ENCODE data around the gene BAZ1B.
A peak's percentile ranks its signal among the peaks of the same experiment; 100 is the strongest.
"Not testable (repeated sequence)": the region's sequence is repeated elsewhere in the genome, so short reads cannot be mapped to it uniquely, and the experiment has no call there.

BAZ1B gene

DNA sequence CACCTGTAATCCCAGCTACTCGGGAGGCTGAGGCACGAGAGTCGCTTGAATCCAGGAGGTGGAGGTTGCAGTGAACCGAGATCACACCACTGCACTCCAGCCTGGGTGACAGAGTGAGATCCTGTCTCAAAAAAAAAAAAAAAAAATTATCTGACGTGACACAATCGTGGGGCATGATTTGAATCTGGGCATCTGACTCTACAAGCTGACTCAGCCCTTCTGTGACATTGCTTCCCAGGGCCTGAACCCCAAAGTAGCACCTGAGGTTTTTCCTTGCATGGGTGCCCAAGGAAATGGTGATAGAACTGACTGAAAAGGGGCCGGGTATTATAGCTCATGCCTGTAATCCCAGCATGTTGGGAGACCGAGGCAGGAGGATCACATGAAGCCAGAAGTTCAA is 101.5 kb downstream of the BAZ1B start:
- DNase-seq = not testable (repeated sequence)

DNA sequence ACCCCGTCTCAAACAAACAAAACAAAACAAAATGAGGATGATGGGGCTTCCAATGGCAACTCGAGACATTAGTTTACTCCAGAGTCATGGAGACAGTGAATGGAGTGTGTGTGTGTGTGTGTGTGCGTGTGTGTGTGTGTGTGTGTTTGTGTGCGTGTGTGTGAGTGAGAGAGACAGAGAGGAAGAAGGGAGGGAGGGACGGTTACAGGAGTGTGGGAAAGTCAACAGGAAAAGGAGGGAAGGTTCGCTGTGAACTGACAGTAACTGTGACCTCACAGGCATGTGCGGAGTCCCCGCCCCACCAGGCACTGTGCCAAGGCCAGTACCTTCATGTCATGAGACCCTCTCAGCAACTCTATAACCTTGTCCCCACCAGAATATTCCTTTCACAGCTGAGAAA is 102.1 kb downstream of the BAZ1B start:
- DNase-seq = peak; percentile 87

DNA sequence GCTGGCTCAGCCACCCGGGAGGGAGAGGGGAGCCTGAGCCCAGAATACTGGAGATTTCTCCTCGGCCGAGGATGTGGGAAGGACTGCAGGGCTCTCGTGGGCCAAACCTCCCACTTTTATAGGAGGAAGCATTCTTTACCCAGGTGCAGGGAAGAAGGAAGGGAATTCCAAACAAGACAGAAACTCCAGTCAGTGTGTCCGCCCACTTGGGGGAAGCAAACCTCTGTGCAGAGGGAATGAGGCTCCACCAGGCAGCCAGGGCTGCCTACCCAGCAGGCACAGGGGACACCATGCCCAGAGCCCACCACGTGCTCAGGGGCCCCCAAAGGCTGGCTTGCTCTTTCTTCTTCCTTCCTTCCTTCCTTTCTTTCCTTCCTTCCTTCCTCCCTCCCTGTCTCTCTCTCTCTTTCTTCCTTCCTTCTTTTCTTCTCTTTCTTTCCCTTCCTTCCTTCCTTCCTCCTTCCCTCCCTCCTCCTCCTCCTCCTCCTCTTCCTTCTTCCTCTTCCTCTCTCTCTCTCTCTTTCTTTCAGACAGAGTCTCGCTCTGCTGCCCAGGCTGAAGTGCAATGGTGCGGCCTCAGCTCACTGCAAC is 103.9 kb downstream of the BAZ1B start:
- no peak for DNase-seq

DNA sequence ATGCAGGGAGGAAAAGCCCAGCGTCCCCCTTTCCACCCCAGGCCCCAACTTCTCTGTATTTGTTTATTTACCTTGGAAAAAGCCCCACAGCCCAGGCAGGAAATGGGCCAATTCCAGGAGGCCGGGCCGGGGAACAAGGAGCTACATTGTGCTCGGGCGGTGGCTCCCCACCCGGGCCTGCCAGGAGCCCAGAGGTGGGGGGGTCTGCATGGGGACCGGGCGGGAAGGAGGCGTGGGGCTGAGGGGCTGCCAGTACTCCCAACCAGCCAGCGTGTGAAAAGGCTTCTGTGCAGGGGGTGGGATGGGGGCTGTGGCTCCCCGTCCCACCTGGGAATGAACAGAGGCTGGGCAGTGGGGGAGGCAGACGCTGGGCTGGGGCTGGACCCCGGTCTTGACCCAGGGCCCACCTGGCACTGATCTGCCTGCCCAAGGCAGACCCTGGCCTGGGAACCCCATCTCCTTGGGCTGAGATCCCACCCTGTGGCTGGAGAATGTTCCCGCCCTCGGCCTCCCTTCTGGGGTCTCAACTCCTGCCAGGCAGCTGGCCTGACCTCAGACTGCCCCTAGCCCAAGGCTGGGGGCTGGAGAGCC is 111.5 kb downstream of the BAZ1B start:
- not testable (repeated sequence) for DNase-seq

DNA sequence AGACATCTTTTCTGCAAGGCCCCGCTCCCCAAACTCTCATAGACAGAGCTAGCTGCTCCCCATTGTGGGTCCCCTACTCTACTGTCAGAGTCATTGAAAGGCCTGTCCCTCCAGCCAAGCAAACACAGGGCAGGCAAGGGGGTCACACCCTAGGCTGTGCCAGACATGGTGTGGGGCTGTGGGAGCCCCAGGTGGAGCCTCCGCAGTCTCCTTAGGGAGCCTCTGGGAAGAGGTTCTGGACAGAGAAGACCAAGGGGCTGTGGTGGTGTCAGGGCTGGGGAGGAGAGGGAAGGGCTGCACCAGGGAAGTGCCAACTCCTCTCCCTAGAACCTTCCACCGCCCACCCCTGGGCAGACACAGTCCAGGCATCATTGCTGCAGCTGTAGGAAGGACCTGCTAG is 117.2 kb downstream of the BAZ1B start:
- DNase-seq = not testable (repeated sequence)

DNA sequence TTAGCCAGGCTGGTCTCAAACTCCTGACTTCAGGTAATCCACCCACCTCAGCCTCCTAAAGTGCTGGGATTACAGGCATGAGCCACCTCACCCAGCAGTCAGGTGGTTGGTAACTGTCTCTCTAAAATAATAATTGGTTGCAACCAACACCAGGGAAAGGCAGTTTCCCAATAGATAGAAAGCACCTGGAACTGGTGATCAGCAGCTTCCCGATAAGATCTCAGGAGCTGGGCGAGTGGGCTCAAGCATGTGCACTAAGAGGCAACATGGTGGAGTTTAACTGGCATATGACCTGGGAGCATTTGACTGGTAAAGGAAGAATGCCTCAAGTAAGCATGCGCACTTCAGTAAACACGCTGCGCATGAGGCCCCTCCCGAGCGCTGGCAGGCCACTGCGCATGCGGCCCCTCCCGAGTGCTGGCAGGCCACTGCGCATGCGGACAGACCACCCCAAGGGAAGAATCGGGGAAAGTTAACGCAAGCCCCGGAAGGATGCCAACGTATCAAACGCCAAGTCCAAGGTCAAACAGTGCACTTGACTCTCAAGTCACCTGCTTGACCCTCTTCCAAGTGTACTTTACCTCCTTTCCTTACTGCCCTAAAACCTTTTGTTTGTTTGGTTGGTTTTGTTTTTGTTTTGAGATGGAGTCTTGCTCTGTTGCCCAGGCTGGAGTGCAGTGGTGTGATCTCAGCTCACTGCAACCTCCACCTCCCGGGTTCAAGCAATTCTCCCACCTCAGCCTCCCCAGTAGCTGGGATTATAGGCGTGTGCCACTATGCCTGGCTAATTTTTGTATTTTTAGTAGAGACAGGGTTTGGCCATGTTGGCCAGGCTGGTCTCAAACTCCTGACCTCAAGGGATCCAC is 122.7 kb downstream of the BAZ1B start:
- DNase-seq = peak; percentile 55

DNA sequence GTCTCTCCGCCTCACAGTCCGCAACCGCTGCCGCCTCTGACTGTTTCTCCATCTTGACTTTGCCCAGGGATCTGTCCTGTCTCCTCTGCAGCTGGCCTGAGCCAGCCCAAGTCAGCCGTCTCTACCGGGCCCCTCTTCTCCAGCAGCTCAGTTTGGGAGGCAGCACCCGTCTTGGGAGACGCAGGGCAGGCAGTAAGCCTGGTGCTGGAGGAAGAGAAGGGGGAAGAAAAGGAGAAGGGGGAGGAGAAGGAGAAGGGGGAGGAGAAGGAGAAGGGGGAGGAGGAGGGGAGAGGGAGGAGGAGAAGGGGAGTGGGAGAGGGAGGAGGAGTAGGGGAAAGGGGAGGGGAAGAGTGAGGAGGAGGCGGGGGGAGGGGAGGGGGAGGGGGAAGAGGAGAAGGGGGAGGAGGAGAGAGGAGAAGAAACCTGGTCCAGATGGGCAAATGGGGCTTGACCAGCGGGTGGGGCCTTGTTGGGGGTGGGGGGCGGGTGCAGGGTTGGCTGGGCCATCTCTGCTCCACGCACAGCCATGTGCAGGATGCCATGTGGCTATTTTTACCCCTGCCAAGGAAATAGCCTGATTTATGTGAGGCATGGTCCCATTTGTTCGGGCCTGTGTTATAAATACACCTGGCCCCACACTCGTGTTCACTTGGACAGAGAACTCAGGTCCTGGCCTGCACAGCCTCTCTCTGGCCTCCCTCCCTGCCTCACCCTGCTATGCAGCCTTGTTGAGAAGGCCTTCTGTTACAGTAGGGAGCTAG is 124.4 kb downstream of the BAZ1B start:
- DNase-seq = no peak

DNA sequence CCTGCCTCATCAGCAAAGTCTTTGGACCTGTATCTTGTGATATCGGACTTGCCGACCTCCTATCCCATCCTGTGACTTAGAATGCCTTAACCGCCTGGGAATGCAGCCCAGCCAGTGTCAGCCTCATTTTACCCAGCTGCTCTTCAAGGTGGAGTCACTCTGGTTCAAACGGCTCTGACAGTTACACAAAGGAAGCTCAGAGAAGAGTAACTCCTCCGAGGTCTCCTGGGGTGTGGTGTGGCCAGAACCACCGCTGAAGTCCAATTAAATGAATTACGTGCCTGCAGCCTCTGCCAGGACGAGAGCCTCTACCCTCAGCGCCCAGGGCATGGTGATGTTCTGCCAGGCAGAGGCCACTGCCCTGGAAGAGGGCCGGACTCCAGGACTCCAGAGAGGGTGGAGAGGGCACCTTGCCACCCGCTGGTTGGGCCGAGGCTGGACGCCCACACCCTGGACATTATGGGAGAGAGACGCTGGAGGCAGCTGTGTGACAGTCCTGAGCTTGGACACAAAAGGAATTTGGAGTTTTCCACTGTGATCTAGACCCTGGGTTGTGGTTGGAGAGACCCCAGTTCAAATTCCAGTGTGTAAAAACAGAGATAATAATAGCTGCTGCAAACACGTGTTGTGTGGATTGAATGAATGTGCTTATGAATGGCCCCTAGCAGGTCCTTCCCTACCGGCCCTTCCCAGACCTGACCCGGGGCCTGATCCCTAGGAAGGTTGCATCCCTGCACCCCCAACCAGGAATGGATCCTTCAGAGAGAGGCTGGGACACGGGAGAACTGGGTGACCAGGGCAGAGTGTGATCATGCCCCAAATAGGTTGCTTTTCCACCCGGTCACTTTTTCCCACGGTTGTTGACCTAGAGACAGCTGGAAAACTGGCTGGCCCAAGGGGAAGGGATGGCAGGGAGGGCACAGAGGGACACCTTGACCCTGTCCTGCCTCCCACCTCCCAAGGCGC is 126.3 kb downstream of the BAZ1B start:
- no peak for DNase-seq

DNA sequence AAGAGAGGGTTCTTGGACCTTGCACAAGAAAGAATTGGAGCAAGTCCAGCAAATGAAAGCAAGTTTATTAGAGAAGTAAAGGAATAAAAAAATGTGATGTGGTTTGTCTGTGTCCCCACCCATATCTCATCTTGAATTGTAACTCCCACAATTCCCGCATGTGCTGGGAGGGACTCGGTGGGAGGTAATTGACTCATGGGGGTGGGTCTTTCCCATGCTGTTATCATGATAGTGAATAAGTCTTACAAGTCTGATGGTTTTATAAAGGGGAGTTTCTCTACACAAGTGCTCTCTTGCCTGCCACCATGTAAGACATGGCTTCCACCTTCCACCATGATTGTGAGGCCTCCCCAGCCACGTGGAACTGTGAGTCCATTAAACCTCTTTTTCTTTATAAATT is 127.7 kb downstream of the BAZ1B start:
- no peak for DNase-seq

DNA sequence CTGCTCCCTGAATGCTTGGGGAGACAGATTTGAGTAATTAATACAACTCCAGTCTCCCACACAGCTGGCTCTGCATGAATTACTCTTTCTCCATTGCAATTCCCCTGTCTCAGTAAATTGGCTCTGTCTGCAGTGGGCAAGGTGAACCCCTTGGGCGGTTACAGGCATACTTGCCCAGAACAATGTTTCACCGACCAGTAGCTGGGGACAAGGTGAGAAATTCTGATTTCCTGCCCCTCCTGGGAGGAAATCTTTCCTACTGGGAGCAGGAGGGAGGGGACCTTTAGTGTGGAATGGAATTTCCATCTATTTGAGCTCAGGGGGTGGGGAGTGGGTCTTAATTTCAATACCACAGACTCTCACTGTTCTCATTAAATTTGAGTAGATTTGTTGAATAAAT is 130.7 kb downstream of the BAZ1B start:
- no peak for DNase-seq

Data from DMS153 (cell line).